Gastrocnemius medialis (tissue), 4 donors: ENCODE data around the gene LAMA1. TPM values are rescaled to one million over a fixed set of nuclear protein-coding genes. Genes with fewer than 3 reads are reported as not detected.

Experiments
- ATAC-seq, 2 donors: fragments of 150-250 bp; one replicate each; pipeline ENCODE4 v1.9.1; 2016
- DNase-seq, 2 donors: peaks; one replicate each; pipeline ENCODE4 v3.0.0-alpha.2; 2019
- H3K27ac ChIP-seq, 4 donors: fragments of 200-600 bp; sonication (generic); 1 replicate in 1 of 4; 2 replicates in 3 of 4; pipeline ENCODE4 v1.5.1; 2016 to 2018; ENCODE audit warnings: mild to moderate bottlenecking in 2 of 4, moderate library complexity in 1 of 4
- H3K27me3 ChIP-seq, 3 donors: fragments of 200-600 bp; sonication (generic) in 2 of 3; 1 replicate in 1 of 3; 2 replicates in 2 of 3; pipeline versions ENCODE4 v1.5.1 to v1.6.0; 2016 to 2019; ENCODE audit warnings: mild to moderate bottlenecking in 1 of 3, moderate library complexity in 1 of 3
- H3K36me3 ChIP-seq, 2 donors: fragments of 200-600 bp; sonication (generic) in 1 of 2; one replicate each; pipeline ENCODE4 v1.5.1; 2017 to 2018
- H3K4me1 ChIP-seq, 2 donors: fragments of 200-600 bp; sonication (generic) in 1 of 2; one replicate each; pipeline ENCODE4 v1.5.1; 2016 to 2017; ENCODE audit warnings: mild to moderate bottlenecking in 2 of 2
- H3K4me3 ChIP-seq, 4 donors: fragments of 200-600 bp; sonication (generic) in 3 of 4; 1 replicate in 1 of 4; 2 replicates in 3 of 4; pipeline ENCODE4 v1.5.1; 2016 to 2019; ENCODE audit warnings: mild to moderate bottlenecking in 2 of 4
- H3K9me3 ChIP-seq, 3 donors: fragments of 200-600 bp; sonication (generic) in 2 of 3; 1 replicate in 1 of 3; 2 replicates in 2 of 3; pipeline ENCODE4 v1.5.1; 2016 to 2019
- CTCF ChIP-seq, 5 experiments: fragments of 450-650 bp in 3 of 5; fragments of 200-600 bp in 2 of 5; sonication (generic) in 2 of 5; IDR thresholded peaks in 4 of 5; conservative IDR thresholded peaks in 1 of 5; 1 replicate in 4 of 5; 2 replicates in 1 of 5; pipeline ENCODE4 v1.5.1; 2016 to 2019; ENCODE audit warnings: antibody characterized with exemption in 5 of 5, mild to moderate bottlenecking in 3 of 5, moderate library complexity in 3 of 5
- POLR2A ChIP-seq, 2 donors: fragments of 450-650 bp; IDR thresholded peaks; one replicate each; pipeline ENCODE4 v1.6.1; 2017; ENCODE audit warnings: antibody characterized with exemption in 2 of 2, mild to moderate bottlenecking in 2 of 2, moderate library complexity in 2 of 2
- in situ Hi-C, 4 donors: fragments of 200-750 bp; cut with MboI; loops; one replicate each; pipeline versions ENCODE4 v1.15.0 to v1.8.0; 2017; ENCODE audit warnings: low sequenced_read_pairs in 4 of 4
- intact Hi-C: fragments of 100-400 bp; cut with DNase I; formaldehyde crosslinking; loops from one replicate; pipeline ENCODE4 v1.15.1; 2023; ENCODE audit warnings: low total_unique reads
- total RNA-seq, 4 donors: library from RNA; depleted of rRNA; stranded (reverse); fragments of >200 nt; gene quantifications; one replicate each; pipeline versions ENCODE4 v1.1.0 to v1.2.3, GENCODE V29; 2016

Gene LAMA1
- total RNA-seq, 4 donors from 2014 or later = 0.05 to 0.44 (median 0.09) TPM

GRCh38 chr18:6917072-6917471, 200.5 kb downstream of the LAMA1 start:
- in situ Hi-C loops = no loop called here
- H3K4me3 ChIP-seq = no peak overlapping the region
- H3K36me3 ChIP-seq = peaks cover 0 to 8% of the 10 kb centered on the region in 2 donors
- no peaks in the 10 kb centered on the region for H3K4me1 ChIP-seq
- no peak for TF ChIP-seq POLR2A (IDR thresholded peaks at IDR 0.05)
- no peak for TF ChIP-seq CTCF (IDR thresholded peaks at IDR 0.05 in 4 of 5, conservative IDR thresholded peaks at IDR 0.05 in 1 of 5)
- H3K27ac ChIP-seq = no peak overlapping the region
- intact Hi-C loops = no loop called here
- no peaks in the 10 kb centered on the region for H3K27me3 ChIP-seq
- DNase-seq = no peak
- ATAC-seq = no peak
- no peaks in the 10 kb centered on the region for H3K9me3 ChIP-seq

- H3K9me3 ChIP-seq = no peaks in the 10 kb centered on the region
- DNase-seq (no peak), ATAC-seq (no peak)
- no peak for TF ChIP-seq POLR2A (IDR thresholded peaks at IDR 0.05)
- TF ChIP-seq CTCF (IDR thresholded peaks at IDR 0.05 in 4 of 5, conservative IDR thresholded peaks at IDR 0.05 in 1 of 5) = no peak
- H3K4me3 ChIP-seq = no peak overlapping the region
- no peaks in the 10 kb centered on the region for H3K4me1 ChIP-seq
- no peak overlapping the region for H3K27ac ChIP-seq
- in situ Hi-C loops = no loop called here
- no peaks in the 10 kb centered on the region for H3K27me3 ChIP-seq
- intact Hi-C loops = no loop called here
- peaks cover 0 to 27% of the 10 kb centered on the region in 2 donors for H3K36me3 ChIP-seq
These were observed 216.2 kb downstream of the LAMA1 start for GRCh38 chr18:6901286-6901926.

- TF ChIP-seq CTCF (IDR thresholded peaks at IDR 0.05 in 4 of 5, conservative IDR thresholded peaks at IDR 0.05 in 1 of 5) (no peak), POLR2A (IDR thresholded peaks at IDR 0.05) (no peak)
- no peaks in the 10 kb centered on the region for H3K4me1 ChIP-seq
- no peaks in the 10 kb centered on the region for H3K9me3 ChIP-seq
- DNase-seq = no peak
- no peak for ATAC-seq
- no peak overlapping the region for H3K27ac ChIP-seq
- in situ Hi-C loops (loop anchor here in 3 of 4 donors (5.0 to 25.0 kb wide), 3 partner anchors 347 to 1004 kb away; partner anchors contain the start of gene TMEM200C (in 2 of the 3)), intact Hi-C loops (no loop called here)
- H3K36me3 ChIP-seq = peaks cover 0 to 34% of the 10 kb centered on the region in 2 donors
- H3K4me3 ChIP-seq = no peak overlapping the region
- H3K27me3 ChIP-seq = no peaks in the 10 kb centered on the region
These were observed 225.8 kb downstream of the LAMA1 start for GRCh38 chr18:6891788-6892187.

Other genes starting within 250 kb of the LAMA1 start
- gene LRRC30, start 113.3 kb upstream of the LAMA1 start, total RNA-seq = 1 to 10 TPM; 2.1 to 6.2 (median 5.0) TPM